Karpas-422 (cell line): ENCODE results near the gene RAP1GAP2. TPM values are rescaled to one million over a fixed set of nuclear protein-coding genes. Genes with fewer than 3 reads are reported as not detected.
"Not testable (repeated sequence)": the region's sequence is repeated elsewhere in the genome, so short reads cannot be mapped to it uniquely, and the experiment has no call there.

Source experiments
- DNase-seq: peaks from one replicate; pipeline ENCODE4 v3.0.0-alpha.2; 2015
- H2AFZ ChIP-seq: fragments of 200-600 bp; sonication (generic); 2 replicates; pipeline ENCODE4 v1.6.1; 2014; ENCODE audit warnings: antibody characterized with exemption, low read length, mixed read lengths
- H3K27ac ChIP-seq: fragments of 200-600 bp; sonication (generic); 2 replicates; pipeline ENCODE4 v1.5.1; 2014; ENCODE audit warnings: mild to moderate bottlenecking, low read length, moderate library complexity
- H3K27me3 ChIP-seq: fragments of 200-600 bp; sonication (generic); 2 replicates; pipeline ENCODE4 v1.6.1; 2014; ENCODE audit warnings: low read length, mixed read lengths
- H3K36me3 ChIP-seq: fragments of 200-600 bp; sonication (generic); 2 replicates; pipeline ENCODE4 v1.6.1; 2014; ENCODE audit warnings: low read length, mixed read lengths; ENCODE audit not compliant: insufficient read depth
- H3K4me1 ChIP-seq: fragments of 200-600 bp; sonication (generic); 2 replicates; pipeline ENCODE4 v1.6.1; 2014; ENCODE audit warnings: mild to moderate bottlenecking, low read length, mixed read lengths
- H3K4me2 ChIP-seq: fragments of 200-600 bp; sonication (generic); 2 replicates; pipeline ENCODE4 v1.6.1; 2014; ENCODE audit warnings: low read length, low read depth, mild to moderate bottlenecking; ENCODE audit not compliant: poor library complexity, severe bottlenecking
- H3K4me3 ChIP-seq: fragments of 200-600 bp; sonication (generic); 2 replicates; pipeline ENCODE4 v1.5.1; 2014; ENCODE audit warnings: mild to moderate bottlenecking, antibody characterized with exemption, low read length, mixed read lengths
- H3K79me2 ChIP-seq: fragments of 200-600 bp; sonication (generic); 2 replicates; pipeline ENCODE4 v1.6.1; 2014; ENCODE audit warnings: mild to moderate bottlenecking, low read length, mixed read lengths
- H3K9ac ChIP-seq: fragments of 200-600 bp; sonication (generic); 2 replicates; pipeline ENCODE4 v1.6.0; 2014; ENCODE audit warnings: low read length
- H3K9me2 ChIP-seq: fragments of 200-600 bp; sonication (generic), shearing (Covaris generic); replicated peaks from 2 replicates; pipeline ENCODE4 v1.6.0; 2014; ENCODE audit warnings: mild to moderate bottlenecking, low read length, moderate library complexity; ENCODE audit not compliant: insufficient read depth
- H3K9me3 ChIP-seq: fragments of 300-700, 200-600 bp; sonication (generic); 2 replicates; pipeline ENCODE4 v1.6.1; 2014; ENCODE audit warnings: low read length, mixed read lengths
- H4K20me1 ChIP-seq: fragments of 200-600 bp; sonication (generic); 2 replicates; pipeline ENCODE4 v1.6.1; 2014; ENCODE audit warnings: mild to moderate bottlenecking, antibody characterized with exemption, low read length, low read depth; ENCODE audit not compliant: insufficient read depth
- total RNA-seq: library from RNA; depleted of rRNA; stranded (reverse); fragments of >200 nt; shearing (Covaris generic); gene quantifications from 2 replicates; pipeline ENCODE4 v1.2.3, GENCODE V29; 2014; ENCODE audit warnings: low replicate concordance

Gene RAP1GAP2
- total RNA-seq, 1 experiment from 2014 or later, result 6.0 TPM

- no peak overlapping the region for H3K9ac ChIP-seq
- no peak overlapping the region for H3K27ac ChIP-seq
- no peak for DNase-seq
- H3K4me2 ChIP-seq, result no peak overlapping the region
- no peaks in the 10 kb centered on the region for H3K9me2 ChIP-seq
- no peaks in the 10 kb centered on the region for H3K27me3 ChIP-seq
- peaks cover 7% of the 10 kb centered on the region; the same call in 1 of the 2 replicates for H3K9me3 ChIP-seq
- peaks cover 11% of the 10 kb centered on the region for H3K36me3 ChIP-seq
- no peaks in the 10 kb centered on the region for H4K20me1 ChIP-seq
- no peak overlapping the region for H2AFZ ChIP-seq
- H3K4me3 ChIP-seq, result no peak overlapping the region
- H3K79me2 ChIP-seq, result no peaks in the 10 kb centered on the region
- no peaks in the 10 kb centered on the region for H3K4me1 ChIP-seq
Observed at GRCh38 chr17:3026856-3027751, 230.9 kb downstream of the RAP1GAP2 start.

- Histone ChIP-seq H3K36me3 (peaks cover 7% of the 10 kb centered on the region), H3K9me3 (peaks cover 3% of the 10 kb centered on the region; the same call in 1 of the 2 replicates), H3K4me1 (no peaks in the 10 kb centered on the region), H3K9me2 (no peaks in the 10 kb centered on the region), H2AFZ (no peak overlapping the region), H3K4me2 (no peak overlapping the region), H4K20me1 (no peaks in the 10 kb centered on the region), H3K79me2 (no peaks in the 10 kb centered on the region), H3K27me3 (no peaks in the 10 kb centered on the region), H3K27ac (no peak overlapping the region), H3K9ac (no peak overlapping the region), H3K4me3 (no peak overlapping the region)
- no peak for DNase-seq
Observed at GRCh38 chr17:3027786-3028532, 231.7 kb downstream of the RAP1GAP2 start.

GRCh38 chr17:3029213-3029913 is 233.1 kb downstream of the RAP1GAP2 start:
- H3K9me3 ChIP-seq, result no peaks in the 10 kb centered on the region
- no peaks in the 10 kb centered on the region for H3K4me1 ChIP-seq
- H3K9ac ChIP-seq, result no peak overlapping the region
- no peaks in the 10 kb centered on the region for H4K20me1 ChIP-seq
- 0 out of 2 replicates have a peak, but pooled peaks cover 3% of the 10 kb centered on the region for H3K36me3 ChIP-seq
- no peaks in the 10 kb centered on the region for H3K27me3 ChIP-seq
- no peak overlapping the region for H3K4me2 ChIP-seq
- H3K9me2 ChIP-seq, result no peaks in the 10 kb centered on the region
- H3K4me3 ChIP-seq, result no peak overlapping the region
- H3K79me2 ChIP-seq, result no peaks in the 10 kb centered on the region
- no peak overlapping the region for H2AFZ ChIP-seq
- H3K27ac ChIP-seq, result no peak overlapping the region
- no peak for DNase-seq

GRCh38 chr17:3030096-3030495 is 233.9 kb downstream of the RAP1GAP2 start:
- Histone ChIP-seq H3K4me3 (no peak overlapping the region), H3K9me2 (no peaks in the 10 kb centered on the region), H4K20me1 (no peaks in the 10 kb centered on the region), H3K79me2 (no peaks in the 10 kb centered on the region), H3K27ac (no peak overlapping the region), H3K27me3 (no peaks in the 10 kb centered on the region), H3K9ac (no peak overlapping the region), H3K4me1 (no peaks in the 10 kb centered on the region), H2AFZ (no peak overlapping the region), H3K4me2 (no peak overlapping the region), H3K9me3 (no peaks in the 10 kb centered on the region), H3K36me3 (0 out of 2 replicates have a peak, but pooled peaks cover 3% of the 10 kb centered on the region)
- DNase-seq, result no peak

- H3K4me3 ChIP-seq, H3K79me2 ChIP-seq, H3K4me1 ChIP-seq, H3K36me3 ChIP-seq, H4K20me1 ChIP-seq, H3K9ac ChIP-seq, H2AFZ ChIP-seq, H3K27ac ChIP-seq, DNase-seq, H3K27me3 ChIP-seq, H3K9me2 ChIP-seq, H3K9me3 ChIP-seq, H3K4me2 ChIP-seq: not testable (repeated sequence)
Observed at GRCh38 chr17:3030852-3031470, 234.7 kb downstream of the RAP1GAP2 start.

GRCh38 chr17:3032258-3033247 is 236.3 kb downstream of the RAP1GAP2 start:
- no peaks in the 10 kb centered on the region for H3K27me3 ChIP-seq
- no peak for DNase-seq
- H3K4me3 ChIP-seq, result no peak overlapping the region
- no peaks in the 10 kb centered on the region for H3K9me2 ChIP-seq
- no peaks in the 10 kb centered on the region for H3K4me1 ChIP-seq
- no peaks in the 10 kb centered on the region for H4K20me1 ChIP-seq
- H3K27ac ChIP-seq, result no peak overlapping the region
- H2AFZ ChIP-seq, result no peak overlapping the region
- H3K79me2 ChIP-seq, result no peaks in the 10 kb centered on the region
- 0 out of 2 replicates have a peak, but pooled peaks cover 3% of the 10 kb centered on the region for H3K36me3 ChIP-seq
- no peaks in the 10 kb centered on the region for H3K9me3 ChIP-seq
- H3K9ac ChIP-seq, result no peak overlapping the region
- H3K4me2 ChIP-seq, result no peak overlapping the region

- no peak overlapping the region for H3K9ac ChIP-seq
- no peaks in the 10 kb centered on the region for H4K20me1 ChIP-seq
- H3K79me2 ChIP-seq, result no peaks in the 10 kb centered on the region
- H3K9me3 ChIP-seq, result no peaks in the 10 kb centered on the region
- 0 out of 2 replicates have a peak, but pooled peaks cover 3% of the 10 kb centered on the region for H3K36me3 ChIP-seq
- DNase-seq, result no peak
- no peaks in the 10 kb centered on the region for H3K4me1 ChIP-seq
- H3K27ac ChIP-seq, result no peak overlapping the region
- H3K4me2 ChIP-seq, result no peak overlapping the region
- H3K4me3 ChIP-seq, result no peak overlapping the region
- H3K27me3 ChIP-seq, result no peaks in the 10 kb centered on the region
- H3K9me2 ChIP-seq, result no peaks in the 10 kb centered on the region
- no peak overlapping the region for H2AFZ ChIP-seq
Observed at GRCh38 chr17:3033248-3033640, 237.0 kb downstream of the RAP1GAP2 start.
